GM04504 (cell line): ENCODE data around the gene SNX13.

ENCODE experiments used
- DNase-seq: peaks from one replicate; pipeline ENCODE4 v3.0.0-alpha.2; 2012; ENCODE audit warnings: low read depth

SNX13 gene

GRCh38 chr7:17947620-17948019 is 7.3 kb upstream of the SNX13 start:
- no peak for DNase-seq

- no peak for DNase-seq
Measured at GRCh38 chr7:17946591-17946990, 6.3 kb upstream of the SNX13 start.

- DNase-seq = no peak
Measured at GRCh38 chr7:17944720-17945119, 4.4 kb upstream of the SNX13 start.

GRCh38 chr7:17943006-17943405 is 2.7 kb upstream of the SNX13 start:
- DNase-seq = no peak

- DNase-seq = no peak
Measured at GRCh38 chr7:17942231-17942630, 1.9 kb upstream of the SNX13 start.

GRCh38 chr7:17940951-17941431 is 697 bp upstream of the SNX13 start:
- DNase-seq = no peak

- no peak for DNase-seq
Measured at GRCh38 chr7:17939606-17940301, 540 bp downstream of the SNX13 start.

- DNase-seq = no peak
Measured at GRCh38 chr7:17939211-17939605, 1.1 kb downstream of the SNX13 start.

- no peak for DNase-seq
Measured at GRCh38 chr7:17937506-17938120, 2.7 kb downstream of the SNX13 start.

GRCh38 chr7:17936321-17936720 is 4.0 kb downstream of the SNX13 start:
- DNase-seq = no peak

- no peak for DNase-seq
Measured at GRCh38 chr7:17934612-17935240, 5.6 kb downstream of the SNX13 start.

- no peak for DNase-seq
Measured at GRCh38 chr7:17934094-17934493, 6.2 kb downstream of the SNX13 start.

GRCh38 chr7:17932770-17933169 is 7.5 kb downstream of the SNX13 start:
- DNase-seq = no peak

GRCh38 chr7:17931069-17931468 is 9.2 kb downstream of the SNX13 start:
- DNase-seq = no peak

GRCh38 chr7:17930546-17930945 is 9.7 kb downstream of the SNX13 start:
- no peak for DNase-seq

- no peak for DNase-seq
Measured at GRCh38 chr7:17929647-17930395, 10.5 kb downstream of the SNX13 start.

- DNase-seq = no peak
Measured at GRCh38 chr7:17928055-17928454, 12.2 kb downstream of the SNX13 start.

GRCh38 chr7:17921857-17922416 is 18.4 kb downstream of the SNX13 start:
- no peak for DNase-seq

- DNase-seq = no peak
Measured at GRCh38 chr7:17917842-17918241, 22.5 kb downstream of the SNX13 start.

- DNase-seq = no peak
Measured at GRCh38 chr7:17916786-17917185, 23.5 kb downstream of the SNX13 start.

GRCh38 chr7:17915796-17916195 is 24.5 kb downstream of the SNX13 start:
- DNase-seq = no peak

GRCh38 chr7:17915168-17915567 is 25.1 kb downstream of the SNX13 start:
- no peak for DNase-seq
